HL-60 (cell line): ENCODE results near the gene LRRC4C.

Source experiments
- DNase-seq, 2 experiments: peaks; one replicate each; pipeline ENCODE4 v3.0.0-alpha.2; 2010 to 2020; ENCODE audit warnings: low read depth in 1 of 2, low spot score in 1 of 2
- H3K27ac ChIP-seq: fragments of 250-450 bp; sonication (Bioruptor Pico); replicated peaks from 2 replicates; pipeline ENCODE4 v1.5.1; 2020; ENCODE audit warnings: mild to moderate bottlenecking, moderate library complexity
- H3K27me3 ChIP-seq: fragments of 250-450 bp; sonication (Bioruptor Pico); 2 replicates; pipeline ENCODE4 v1.5.1; 2021; ENCODE audit warnings: mild to moderate bottlenecking, moderate library complexity; ENCODE audit not compliant: insufficient read depth, poor library complexity, severe bottlenecking
- H3K4me3 ChIP-seq: replicated peaks from 2 replicates; pipeline ENCODE4 v1.5.1; 2011; ENCODE audit warnings: mild to moderate bottlenecking, control low read depth, low read length; ENCODE audit not compliant: insufficient read depth
- GABPA ChIP-seq: IDR thresholded peaks from 2 replicates; pipeline ENCODE4 v1.6.1; 2012; ENCODE audit warnings: low read depth
- POLR2AphosphoS5 ChIP-seq: IDR thresholded peaks from 2 replicates; pipeline ENCODE4 v1.6.1; 2012; ENCODE audit warnings: low read depth
- SPI1 ChIP-seq: IDR thresholded peaks from 2 replicates; pipeline ENCODE4 v1.6.1; 2012; ENCODE audit warnings: low read depth, mild to moderate bottlenecking, borderline replicate concordance
- TF ChIP-seq, protein P1 (sequence below): IDR thresholded peaks from one replicate; pipeline ENCODE4 v1.5.1; 2011; ENCODE audit warnings: low read length, control low read depth, inconsistent platforms; ENCODE audit not compliant: insufficient read depth
- TF ChIP-seq, protein P2 (sequence below): IDR thresholded peaks from 2 replicates; pipeline ENCODE4 v1.6.1; 2012; ENCODE audit warnings: low read depth; ENCODE audit not compliant: insufficient replicate concordance

Gene LRRC4C

DNA sequence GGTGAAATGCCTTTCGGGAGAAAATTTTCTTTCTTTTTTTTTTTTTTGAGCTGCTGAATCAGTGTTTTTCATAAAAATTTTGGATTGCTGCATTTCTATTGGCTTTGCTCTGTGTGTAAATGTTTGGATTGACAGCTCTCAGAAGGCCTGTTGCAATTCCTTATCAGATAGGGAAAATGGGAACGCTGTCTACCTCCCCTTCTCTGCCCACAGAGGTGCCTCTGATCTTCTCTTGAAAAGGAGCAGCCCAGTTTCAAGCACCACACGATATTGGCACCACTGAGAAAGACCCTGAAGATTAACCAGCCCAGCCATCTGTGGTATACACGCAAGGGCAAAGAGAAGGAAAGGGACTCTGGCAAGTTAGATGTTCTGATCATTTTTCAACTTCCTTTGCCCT is 1272.2 kb downstream of the LRRC4C start:
- no peak overlapping the region for H3K4me3 ChIP-seq
- TF ChIP-seq, protein P1, sequence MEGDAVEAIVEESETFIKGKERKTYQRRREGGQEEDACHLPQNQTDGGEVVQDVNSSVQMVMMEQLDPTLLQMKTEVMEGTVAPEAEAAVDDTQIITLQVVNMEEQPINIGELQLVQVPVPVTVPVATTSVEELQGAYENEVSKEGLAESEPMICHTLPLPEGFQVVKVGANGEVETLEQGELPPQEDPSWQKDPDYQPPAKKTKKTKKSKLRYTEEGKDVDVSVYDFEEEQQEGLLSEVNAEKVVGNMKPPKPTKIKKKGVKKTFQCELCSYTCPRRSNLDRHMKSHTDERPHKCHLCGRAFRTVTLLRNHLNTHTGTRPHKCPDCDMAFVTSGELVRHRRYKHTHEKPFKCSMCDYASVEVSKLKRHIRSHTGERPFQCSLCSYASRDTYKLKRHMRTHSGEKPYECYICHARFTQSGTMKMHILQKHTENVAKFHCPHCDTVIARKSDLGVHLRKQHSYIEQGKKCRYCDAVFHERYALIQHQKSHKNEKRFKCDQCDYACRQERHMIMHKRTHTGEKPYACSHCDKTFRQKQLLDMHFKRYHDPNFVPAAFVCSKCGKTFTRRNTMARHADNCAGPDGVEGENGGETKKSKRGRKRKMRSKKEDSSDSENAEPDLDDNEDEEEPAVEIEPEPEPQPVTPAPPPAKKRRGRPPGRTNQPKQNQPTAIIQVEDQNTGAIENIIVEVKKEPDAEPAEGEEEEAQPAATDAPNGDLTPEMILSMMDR, result no peak
- TF ChIP-seq SPI1 (no peak), POLR2AphosphoS5 (no peak), GABPA (no peak)
- TF ChIP-seq, protein P2, sequence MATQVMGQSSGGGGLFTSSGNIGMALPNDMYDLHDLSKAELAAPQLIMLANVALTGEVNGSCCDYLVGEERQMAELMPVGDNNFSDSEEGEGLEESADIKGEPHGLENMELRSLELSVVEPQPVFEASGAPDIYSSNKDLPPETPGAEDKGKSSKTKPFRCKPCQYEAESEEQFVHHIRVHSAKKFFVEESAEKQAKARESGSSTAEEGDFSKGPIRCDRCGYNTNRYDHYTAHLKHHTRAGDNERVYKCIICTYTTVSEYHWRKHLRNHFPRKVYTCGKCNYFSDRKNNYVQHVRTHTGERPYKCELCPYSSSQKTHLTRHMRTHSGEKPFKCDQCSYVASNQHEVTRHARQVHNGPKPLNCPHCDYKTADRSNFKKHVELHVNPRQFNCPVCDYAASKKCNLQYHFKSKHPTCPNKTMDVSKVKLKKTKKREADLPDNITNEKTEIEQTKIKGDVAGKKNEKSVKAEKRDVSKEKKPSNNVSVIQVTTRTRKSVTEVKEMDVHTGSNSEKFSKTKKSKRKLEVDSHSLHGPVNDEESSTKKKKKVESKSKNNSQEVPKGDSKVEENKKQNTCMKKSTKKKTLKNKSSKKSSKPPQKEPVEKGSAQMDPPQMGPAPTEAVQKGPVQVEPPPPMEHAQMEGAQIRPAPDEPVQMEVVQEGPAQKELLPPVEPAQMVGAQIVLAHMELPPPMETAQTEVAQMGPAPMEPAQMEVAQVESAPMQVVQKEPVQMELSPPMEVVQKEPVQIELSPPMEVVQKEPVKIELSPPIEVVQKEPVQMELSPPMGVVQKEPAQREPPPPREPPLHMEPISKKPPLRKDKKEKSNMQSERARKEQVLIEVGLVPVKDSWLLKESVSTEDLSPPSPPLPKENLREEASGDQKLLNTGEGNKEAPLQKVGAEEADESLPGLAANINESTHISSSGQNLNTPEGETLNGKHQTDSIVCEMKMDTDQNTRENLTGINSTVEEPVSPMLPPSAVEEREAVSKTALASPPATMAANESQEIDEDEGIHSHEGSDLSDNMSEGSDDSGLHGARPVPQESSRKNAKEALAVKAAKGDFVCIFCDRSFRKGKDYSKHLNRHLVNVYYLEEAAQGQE, result no peak
- no peaks in the 10 kb centered on the region for H3K27me3 ChIP-seq
- no peak overlapping the region for H3K27ac ChIP-seq
- no peak for DNase-seq

DNA sequence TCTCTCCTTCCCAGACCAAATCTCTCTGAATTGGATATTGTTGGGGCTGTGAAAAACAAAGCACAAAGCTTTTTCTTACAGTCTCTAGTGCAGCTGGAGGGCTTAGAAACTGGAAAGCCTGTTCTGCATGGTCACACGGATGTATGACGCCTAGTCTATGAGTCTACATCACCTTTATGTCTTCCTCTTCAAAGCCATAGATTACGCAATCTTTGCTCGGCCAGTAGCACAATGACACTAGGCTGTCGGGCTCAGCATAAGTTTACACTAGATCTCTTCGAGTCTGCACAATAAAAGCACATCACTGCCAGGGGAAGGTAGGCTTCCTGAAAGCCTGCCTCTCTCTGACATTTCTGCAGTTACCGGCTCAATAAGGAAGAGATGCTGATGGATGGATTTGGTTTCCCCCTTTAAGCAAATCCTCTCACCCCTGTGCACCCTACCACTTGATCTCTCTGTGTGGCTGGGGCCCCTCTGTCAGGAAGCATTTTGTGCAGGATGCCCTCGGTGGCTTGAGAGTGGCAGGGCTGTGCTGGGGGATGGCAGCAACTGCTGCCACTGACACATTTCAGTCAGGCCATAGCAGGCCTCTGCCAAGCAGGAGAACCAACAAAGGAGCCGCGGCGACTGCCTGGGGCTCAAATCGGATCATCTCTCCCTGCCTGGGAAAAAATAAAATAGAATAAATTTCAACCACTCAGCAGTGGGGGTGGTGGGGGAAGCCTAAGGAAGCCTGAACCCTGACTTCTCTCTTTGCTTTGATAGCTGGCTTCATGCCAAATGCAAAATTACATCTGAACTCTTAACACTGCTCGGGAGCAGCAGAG is 1272.8 kb downstream of the LRRC4C start:
- H3K4me3 ChIP-seq, result no peak overlapping the region
- H3K27me3 ChIP-seq, result no peaks in the 10 kb centered on the region
- DNase-seq, result no peak
- TF ChIP-seq GABPA (no peak), SPI1 (no peak), POLR2AphosphoS5 (no peak)
- TF ChIP-seq, protein P1, result no peak
- TF ChIP-seq, protein P2, result no peak
- H3K27ac ChIP-seq, result no peak overlapping the region

DNA sequence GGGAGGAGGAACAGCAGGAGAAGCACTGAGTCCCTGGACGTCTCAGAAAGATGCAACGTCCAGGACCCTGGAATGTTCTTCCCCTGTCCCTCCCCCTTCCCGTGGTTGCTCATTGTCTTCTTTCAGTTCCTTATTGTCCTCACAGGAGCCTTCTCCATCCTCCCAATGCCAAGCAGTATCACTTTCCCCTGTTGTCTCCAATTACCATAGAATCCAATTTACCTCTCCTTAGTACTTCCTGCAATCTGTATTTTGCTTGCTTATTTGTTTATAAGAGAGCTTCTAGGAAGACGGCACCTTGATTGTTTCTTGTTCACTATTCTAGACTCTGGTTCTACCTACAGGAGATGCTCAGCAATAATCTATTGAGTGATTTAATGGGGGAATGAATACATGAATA is 1273.7 kb downstream of the LRRC4C start:
- H3K27me3 ChIP-seq, result no peaks in the 10 kb centered on the region
- H3K27ac ChIP-seq, result no peak overlapping the region
- no peak for TF ChIP-seq POLR2AphosphoS5
- TF ChIP-seq, protein P2, result no peak
- no peak for TF ChIP-seq SPI1
- TF ChIP-seq, protein P1, result no peak
- no peak for TF ChIP-seq GABPA

More for the DNA sequence above, 1273.7 kb downstream of the LRRC4C start:
- DNase-seq, result no peak
- H3K4me3 ChIP-seq, result no peak overlapping the region
